AG09319 (cell line): ENCODE results near the gene MTIF3.

ENCODE experiments used
- DNase-seq: peaks from one replicate; pipeline ENCODE4 v3.0.0-alpha.2; 2010; ENCODE audit warnings: low read depth; ENCODE audit errors: extremely low read depth
- CTCF ChIP-seq: IDR thresholded peaks from 2 replicates; pipeline ENCODE4 v1.5.1; 2011; ENCODE audit warnings: low read depth, mild to moderate bottlenecking, inconsistent platforms, low read length, moderate library complexity

MTIF3 gene

DNA sequence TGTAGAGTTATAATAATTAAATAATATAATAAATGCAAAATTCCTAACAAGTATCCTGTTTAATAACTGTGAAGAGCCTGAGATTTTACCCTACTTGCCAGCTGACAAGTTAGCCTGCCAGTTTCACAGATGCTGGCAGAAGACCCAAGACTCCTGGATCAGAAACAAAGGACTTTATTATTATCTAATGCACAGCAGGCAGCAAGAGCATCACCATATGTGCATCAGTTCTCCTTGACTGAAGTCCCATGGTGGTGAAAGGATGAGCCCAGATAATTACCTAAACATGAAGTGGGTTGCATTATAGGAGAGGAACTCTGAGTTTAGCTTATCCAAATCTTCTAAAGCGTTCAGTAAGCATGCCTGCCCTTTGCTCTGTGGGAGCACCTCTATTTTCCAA lies 39.1 kb upstream of the MTIF3 start:
- TF ChIP-seq CTCF: no peak
- no peak for DNase-seq

- no peak for TF ChIP-seq CTCF
- DNase-seq: no peak
These were observed 37.4 kb upstream of the MTIF3 start for GRCh38 chr13:27487776-27488175.

DNA sequence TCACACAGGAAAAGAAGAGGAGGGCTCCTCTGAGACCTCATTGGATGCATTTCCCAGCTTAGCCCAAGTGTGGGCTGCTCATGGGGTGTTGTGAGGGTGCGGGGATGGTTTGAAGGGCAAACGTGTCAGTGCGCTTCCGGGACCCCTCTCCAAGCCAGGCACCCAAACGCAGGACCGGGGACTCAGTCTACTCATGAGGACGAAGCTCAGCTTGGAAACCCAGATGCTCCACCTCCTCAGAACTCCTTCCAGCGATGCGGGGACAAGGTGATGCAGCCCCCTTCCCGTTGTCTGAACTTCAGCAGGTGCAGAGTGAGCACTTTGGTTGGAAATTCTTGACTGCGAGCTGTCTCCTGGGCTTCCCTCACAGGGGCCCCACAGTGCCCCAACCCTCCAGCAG lies 33.1 kb upstream of the MTIF3 start:
- DNase-seq: no peak
- no peak for TF ChIP-seq CTCF

GRCh38 chr13:27482983-27483382 lies 32.6 kb upstream of the MTIF3 start:
- no peak for TF ChIP-seq CTCF
- no peak for DNase-seq

DNA sequence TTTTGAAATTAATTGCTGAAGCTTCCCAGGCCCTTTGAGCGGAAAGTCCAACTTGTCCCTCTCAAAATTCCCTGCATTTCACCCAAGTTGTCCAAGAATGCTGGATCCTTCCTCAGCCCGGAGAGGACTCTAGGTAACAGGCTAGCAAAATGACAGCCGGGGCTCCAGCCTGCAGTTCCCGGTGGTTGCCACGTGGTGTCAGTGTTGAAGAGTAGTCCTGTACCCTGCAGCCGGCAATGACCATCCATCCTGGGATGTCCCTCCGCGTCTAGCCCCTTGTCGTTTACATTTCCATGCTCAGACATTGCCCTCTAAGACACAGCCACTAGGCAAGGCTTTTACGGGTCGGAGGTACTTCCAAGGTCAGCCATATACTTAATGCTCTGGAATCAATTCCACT lies 31.4 kb upstream of the MTIF3 start:
- TF ChIP-seq CTCF: peak; percentile 49
- no peak for DNase-seq

GRCh38 chr13:27476943-27477703 lies 26.8 kb upstream of the MTIF3 start:
- peak; percentile 3 for DNase-seq
- TF ChIP-seq CTCF: no peak

- no peak for DNase-seq
- TF ChIP-seq CTCF: no peak
These were observed 24.4 kb upstream of the MTIF3 start for GRCh38 chr13:27474751-27475268.
